ENCODE measurements around the gene ZBTB46. TPM values are rescaled to one million over a fixed set of nuclear protein-coding genes. Genes with fewer than 3 reads are reported as not detected.

The ZBTB46 gene
- total and polyA plus RNA-seq, 10 of the 15 experiments (the other 5 are each of a cell fraction or from before 2014, with no cell fraction given) = 0.15 to 0.92 (median 0.34) TPM

DNA sequence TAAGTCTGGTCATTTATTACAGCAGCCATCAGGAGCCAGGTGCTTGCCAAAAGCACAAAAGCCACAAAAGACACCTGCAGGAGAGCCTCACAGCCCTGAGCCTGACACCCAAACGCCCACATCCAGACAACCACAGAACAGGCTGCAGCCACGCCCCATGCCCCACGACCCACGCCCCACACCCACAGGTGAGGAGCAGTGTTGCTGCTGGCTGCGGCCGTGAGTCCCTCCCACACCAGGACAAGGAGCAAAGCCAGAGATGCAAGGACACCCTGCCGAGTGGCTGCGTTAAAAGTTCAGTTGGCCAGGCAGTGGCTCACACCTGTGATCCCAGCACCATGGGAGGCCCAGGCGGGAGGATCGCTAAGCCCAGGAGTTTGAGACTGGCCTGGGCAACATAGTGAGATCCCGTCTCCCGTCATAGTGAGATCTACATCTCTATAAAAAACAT, 48.5 kb downstream of the ZBTB46 start:
- in situ Hi-C loops (cut with MboI) = no loop called here
- no peak overlapping the region for H3K4me2 ChIP-seq (ENCODE audit: control insufficient read depth, insufficient read depth)
- TF ChIP-seq RAD51 (IDR thresholded peaks at IDR 0.05) (no peak), ZNF274 (IDR thresholded peaks at IDR 0.05; ENCODE audit: insufficient read depth, insufficient read length) (no peak), POLR2AphosphoS5 (IDR thresholded peaks at IDR 0.05; ENCODE audit: low read length) (no peak), CHD1 (IDR thresholded peaks at IDR 0.05; ENCODE audit: low read depth, low read length) (no peak), ZBTB40 (IDR thresholded peaks at IDR 0.05; ENCODE audit: borderline replicate concordance) (no peak), SUZ12 (IDR thresholded peaks at IDR 0.05; ENCODE audit: unreplicated experiment) (no peak), ASH2L (IDR thresholded peaks at IDR 0.05; ENCODE audit: borderline replicate concordance, low read depth) (no peak), CREM (IDR thresholded peaks at IDR 0.05; ENCODE audit: low read depth) (no peak), RCOR1 (conservative IDR thresholded peaks at IDR 0.05; ENCODE audit: low read depth, low read length) (no peak), SMAD5 (IDR thresholded peaks at IDR 0.05; ENCODE audit: low read depth) (no peak), USF2 (IDR thresholded peaks at IDR 0.05; ENCODE audit: borderline replicate concordance, low read depth, low read length) (no peak), ZNF384 (IDR thresholded peaks at IDR 0.05; ENCODE audit: borderline replicate concordance, low read depth, low read length) (no peak), SREBF1 (IDR thresholded peaks at IDR 0.05; ENCODE audit: low read length) (no peak), STAT3 (IDR thresholded peaks at IDR 0.05; ENCODE audit: low read depth, low read length) (no peak)
- TF ChIP-seq, protein P1, sequence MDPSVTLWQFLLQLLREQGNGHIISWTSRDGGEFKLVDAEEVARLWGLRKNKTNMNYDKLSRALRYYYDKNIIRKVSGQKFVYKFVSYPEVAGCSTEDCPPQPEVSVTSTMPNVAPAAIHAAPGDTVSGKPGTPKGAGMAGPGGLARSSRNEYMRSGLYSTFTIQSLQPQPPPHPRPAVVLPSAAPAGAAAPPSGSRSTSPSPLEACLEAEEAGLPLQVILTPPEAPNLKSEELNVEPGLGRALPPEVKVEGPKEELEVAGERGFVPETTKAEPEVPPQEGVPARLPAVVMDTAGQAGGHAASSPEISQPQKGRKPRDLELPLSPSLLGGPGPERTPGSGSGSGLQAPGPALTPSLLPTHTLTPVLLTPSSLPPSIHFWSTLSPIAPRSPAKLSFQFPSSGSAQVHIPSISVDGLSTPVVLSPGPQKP (IDR thresholded peaks at IDR 0.05; ENCODE audit: low read depth, low read length) = no peak
- TF ChIP-seq, protein P2, sequence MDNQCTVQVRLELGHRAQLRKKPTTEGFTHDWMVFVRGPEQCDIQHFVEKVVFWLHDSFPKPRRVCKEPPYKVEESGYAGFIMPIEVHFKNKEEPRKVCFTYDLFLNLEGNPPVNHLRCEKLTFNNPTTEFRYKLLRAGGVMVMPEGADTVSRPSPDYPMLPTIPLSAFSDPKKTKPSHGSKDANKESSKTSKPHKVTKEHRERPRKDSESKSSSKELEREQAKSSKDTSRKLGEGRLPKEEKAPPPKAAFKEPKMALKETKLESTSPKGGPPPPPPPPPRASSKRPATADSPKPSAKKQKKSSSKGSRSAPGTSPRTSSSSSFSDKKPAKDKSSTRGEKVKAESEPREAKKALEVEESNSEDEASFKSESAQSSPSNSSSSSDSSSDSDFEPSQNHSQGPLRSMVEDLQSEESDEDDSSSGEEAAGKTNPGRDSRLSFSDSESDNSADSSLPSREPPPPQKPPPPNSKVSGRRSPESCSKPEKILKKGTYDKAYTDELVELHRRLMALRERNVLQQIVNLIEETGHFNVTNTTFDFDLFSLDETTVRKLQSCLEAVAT (IDR thresholded peaks at IDR 0.05) = no peak

More for the DNA sequence above, 48.5 kb downstream of the ZBTB46 start:
- Histone ChIP-seq H3K9me3 (replicated peaks; ENCODE audit: control insufficient read depth, insufficient read depth, low read length) (peaks cover 3% of the 10 kb centered on the region; the same call in 1 of the 3 replicates), H3K27ac (ENCODE audit: control insufficient read depth, insufficient read depth) (no peak overlapping the region), H4K20me1 (ENCODE audit: control insufficient read depth, insufficient read depth) (no peaks in the 10 kb centered on the region), H3K27me3 (replicated peaks in 1 of 2; ENCODE audit: control insufficient read depth in 2 of 2, insufficient read depth in 2 of 2, low read length in 1 of 2) (no peaks in the 10 kb centered on the region), H3K9ac (ENCODE audit: control insufficient read depth, insufficient read depth, low read length) (no peak overlapping the region), H3K4me1 (ENCODE audit: control insufficient read depth, insufficient read depth, low read length) (peaks cover 8% of the 10 kb centered on the region), H2AFZ (ENCODE audit: control insufficient read depth, low read depth, low read length) (no peak overlapping the region), H3K4me3 (no peak overlapping the region), H3K79me2 (ENCODE audit: control insufficient read depth, insufficient read depth, low read length) (no peaks in the 10 kb centered on the region), H3K36me3 (ENCODE audit: control insufficient read depth in 2 of 2, insufficient read depth in 2 of 2, low read length in 1 of 2) (no peaks in the 10 kb centered on the region)
- BruUV-seq (replicated peaks) = no TSS peak
- SMC1A ChIA-PET (ENCODE audit: uncharacterized antibody, unreplicated experiment) = no interaction called here
- CTCF ChIA-PET = interaction anchor here (1.3 kb wide), 1 partner anchor 77 kb away, joined by 5 read pairs; no protein-coding TSS in a partner anchor
- intact Hi-C loops (cut with micrococcal nuclease; ENCODE audit: unreplicated experiment) = no loop called here
- no peak; the same call in 1 of the 3 replicates for ATAC-seq
- POLR2A ChIA-PET = no interaction called here
- FAIRE-seq = no peak
- 64% methylated on average over 12 of the region's 12 CpGs for WGBS (ENCODE audit: insufficient coverage, insufficient replicate concordance, low lambda C conversion rate, missing lambda C conversion rate)
- DNase-seq (ENCODE audit: low read depth, low spot score) = no peak
- RAD21 ChIA-PET (ENCODE audit: unreplicated experiment) = interaction anchor here (1.3 kb wide), 1 partner anchor 82 kb away, joined by 4 read pairs; the partner anchor contains the start of gene TPD52L2

Data from GM12878 (cell line).